ENCODE data around the gene DNAH9.
"Not testable (repeated sequence)": the region's sequence is repeated elsewhere in the genome, so short reads cannot be mapped to it uniquely, and the experiment has no call there.

DNAH9 gene

GRCh38 chr17:11948789-11949188 is 350.5 kb downstream of the DNAH9 start:
- no peak for FAIRE-seq

GRCh38 chr17:11949571-11949970 is 351.3 kb downstream of the DNAH9 start:
- not testable (repeated sequence) for DNase-seq (ENCODE audit: insufficient read length, low spot score); FAIRE-seq

More at GRCh38 chr17:11948789-11949188, 350.5 kb downstream of the DNAH9 start:
- DNase-seq (ENCODE audit: insufficient read length, low spot score) = no peak
- no peak for TF ChIP-seq PAX5 (IDR thresholded peaks at IDR 0.05; ENCODE audit: insufficient read depth, low read length, severe bottlenecking)
- TF ChIP-seq POLR2AphosphoS5 (IDR thresholded peaks at IDR 0.05; ENCODE audit: low read depth, low read length) = no peak
- TF ChIP-seq POU2F2 (IDR thresholded peaks at IDR 0.05; ENCODE audit: low read depth, low read length) = no peak
- no peak for TF ChIP-seq TAF1 (IDR thresholded peaks at IDR 0.05; ENCODE audit: low read depth, low read length)
- TF ChIP-seq POLR2A (IDR thresholded peaks at IDR 0.05; ENCODE audit: low read depth, low read length) = no peak
- no peak for TF ChIP-seq SPI1 (IDR thresholded peaks at IDR 0.05; ENCODE audit: low read depth, low read length)

GRCh38 chr17:11950771-11951519 is 352.7 kb downstream of the DNAH9 start:
- DNase-seq (ENCODE audit: insufficient read length, low spot score) = no peak
- no peak for TF ChIP-seq PAX5 (IDR thresholded peaks at IDR 0.05; ENCODE audit: insufficient read depth, low read length, severe bottlenecking)
- TF ChIP-seq POLR2A (IDR thresholded peaks at IDR 0.05; ENCODE audit: low read depth, low read length) = no peak
- no peak for TF ChIP-seq POU2F2 (IDR thresholded peaks at IDR 0.05; ENCODE audit: low read depth, low read length)
- no peak for TF ChIP-seq SPI1 (IDR thresholded peaks at IDR 0.05; ENCODE audit: low read depth, low read length)
- no peak for TF ChIP-seq TAF1 (IDR thresholded peaks at IDR 0.05; ENCODE audit: low read depth, low read length)
- TF ChIP-seq POLR2AphosphoS5 (IDR thresholded peaks at IDR 0.05; ENCODE audit: low read depth, low read length) = no peak
- FAIRE-seq = no peak

GRCh38 chr17:11952610-11953009 is 354.3 kb downstream of the DNAH9 start:
- TF ChIP-seq SPI1 (IDR thresholded peaks at IDR 0.05; ENCODE audit: low read depth, low read length) = no peak
- FAIRE-seq (no peak), DNase-seq (ENCODE audit: insufficient read length, low spot score) (no peak)

GRCh38 chr17:11953924-11954323 is 355.7 kb downstream of the DNAH9 start:
- FAIRE-seq = no peak
- no peak for DNase-seq (ENCODE audit: insufficient read length, low spot score)
- no peak for TF ChIP-seq POLR2A (IDR thresholded peaks at IDR 0.05; ENCODE audit: low read depth, low read length)
- TF ChIP-seq PAX5 (IDR thresholded peaks at IDR 0.05; ENCODE audit: insufficient read depth, low read length, severe bottlenecking) = no peak

GRCh38 chr17:11954936-11955335 is 356.7 kb downstream of the DNAH9 start:
- DNase-seq (ENCODE audit: insufficient read length, low spot score) (no peak), FAIRE-seq (no peak)
- TF ChIP-seq POLR2AphosphoS5 (IDR thresholded peaks at IDR 0.05; ENCODE audit: low read depth, low read length) = no peak
- TF ChIP-seq PAX5 (IDR thresholded peaks at IDR 0.05; ENCODE audit: insufficient read depth, low read length, severe bottlenecking) = no peak
- TF ChIP-seq POU2F2 (IDR thresholded peaks at IDR 0.05; ENCODE audit: low read depth, low read length) = no peak
- TF ChIP-seq SPI1 (IDR thresholded peaks at IDR 0.05; ENCODE audit: low read depth, low read length) = no peak
- no peak for TF ChIP-seq POLR2A (IDR thresholded peaks at IDR 0.05; ENCODE audit: low read depth, low read length)
- TF ChIP-seq TAF1 (IDR thresholded peaks at IDR 0.05; ENCODE audit: low read depth, low read length) = no peak

GRCh38 chr17:11969565-11969964 is 371.3 kb downstream of the DNAH9 start:
- FAIRE-seq = no peak
- TF ChIP-seq POU2F2 (IDR thresholded peaks at IDR 0.05; ENCODE audit: low read depth, low read length) (no peak), TAF1 (IDR thresholded peaks at IDR 0.05; ENCODE audit: low read depth, low read length) (no peak), POLR2A (IDR thresholded peaks at IDR 0.05; ENCODE audit: low read depth, low read length) (no peak), POLR2AphosphoS5 (IDR thresholded peaks at IDR 0.05; ENCODE audit: low read depth, low read length) (no peak), SPI1 (IDR thresholded peaks at IDR 0.05; ENCODE audit: low read depth, low read length) (no peak), PAX5 (IDR thresholded peaks at IDR 0.05; ENCODE audit: insufficient read depth, low read length, severe bottlenecking) (no peak)

GRCh38 chr17:11972741-11973140 is 374.5 kb downstream of the DNAH9 start:
- not testable (repeated sequence) for DNase-seq (ENCODE audit: insufficient read length, low spot score); FAIRE-seq

More at GRCh38 chr17:11969565-11969964, 371.3 kb downstream of the DNAH9 start:
- no peak for DNase-seq (ENCODE audit: insufficient read length, low spot score)

- no peak for FAIRE-seq
- TF ChIP-seq POLR2AphosphoS5 (IDR thresholded peaks at IDR 0.05; ENCODE audit: low read depth, low read length) (no peak), PAX5 (IDR thresholded peaks at IDR 0.05; ENCODE audit: insufficient read depth, low read length, severe bottlenecking) (no peak), POLR2A (IDR thresholded peaks at IDR 0.05; ENCODE audit: low read depth, low read length) (no peak), SPI1 (IDR thresholded peaks at IDR 0.05; ENCODE audit: low read depth, low read length) (no peak), POU2F2 (IDR thresholded peaks at IDR 0.05; ENCODE audit: low read depth, low read length) (no peak), TAF1 (IDR thresholded peaks at IDR 0.05; ENCODE audit: low read depth, low read length) (no peak)
- DNase-seq (ENCODE audit: insufficient read length, low spot score) = no peak
These were observed 381.5 kb downstream of the DNAH9 start for GRCh38 chr17:11979795-11980194.

GRCh38 chr17:11980813-11981212 is 382.5 kb downstream of the DNAH9 start:
- DNase-seq (ENCODE audit: insufficient read length, low spot score) = no peak
- TF ChIP-seq PAX5 (IDR thresholded peaks at IDR 0.05; ENCODE audit: insufficient read depth, low read length, severe bottlenecking) = no peak
- no peak for TF ChIP-seq POU2F2 (IDR thresholded peaks at IDR 0.05; ENCODE audit: low read depth, low read length)
- TF ChIP-seq SPI1 (IDR thresholded peaks at IDR 0.05; ENCODE audit: low read depth, low read length) = no peak
- TF ChIP-seq POLR2AphosphoS5 (IDR thresholded peaks at IDR 0.05; ENCODE audit: low read depth, low read length) = no peak
- no peak for TF ChIP-seq POLR2A (IDR thresholded peaks at IDR 0.05; ENCODE audit: low read depth, low read length)
- TF ChIP-seq TAF1 (IDR thresholded peaks at IDR 0.05; ENCODE audit: low read depth, low read length) = no peak
- no peak for FAIRE-seq

- no peak for FAIRE-seq
These were observed 383.6 kb downstream of the DNAH9 start for GRCh38 chr17:11981862-11982261.

More at GRCh38 chr17:11981862-11982261, 383.6 kb downstream of the DNAH9 start:
- TF ChIP-seq POLR2A (IDR thresholded peaks at IDR 0.05; ENCODE audit: low read depth, low read length) = no peak
- no peak for TF ChIP-seq TAF1 (IDR thresholded peaks at IDR 0.05; ENCODE audit: low read depth, low read length)
- no peak for TF ChIP-seq PAX5 (IDR thresholded peaks at IDR 0.05; ENCODE audit: insufficient read depth, low read length, severe bottlenecking)
- no peak for TF ChIP-seq POLR2AphosphoS5 (IDR thresholded peaks at IDR 0.05; ENCODE audit: low read depth, low read length)
- TF ChIP-seq POU2F2 (IDR thresholded peaks at IDR 0.05; ENCODE audit: low read depth, low read length) = no peak
- no peak for TF ChIP-seq SPI1 (IDR thresholded peaks at IDR 0.05; ENCODE audit: low read depth, low read length)
- no peak for DNase-seq (ENCODE audit: insufficient read length, low spot score)

All from GM12891 (cell line).